Measurements from ENCODE around the gene RAB12.
A peak's percentile ranks its signal among the peaks of the same experiment; 100 is the strongest.

RAB12 gene

DNA sequence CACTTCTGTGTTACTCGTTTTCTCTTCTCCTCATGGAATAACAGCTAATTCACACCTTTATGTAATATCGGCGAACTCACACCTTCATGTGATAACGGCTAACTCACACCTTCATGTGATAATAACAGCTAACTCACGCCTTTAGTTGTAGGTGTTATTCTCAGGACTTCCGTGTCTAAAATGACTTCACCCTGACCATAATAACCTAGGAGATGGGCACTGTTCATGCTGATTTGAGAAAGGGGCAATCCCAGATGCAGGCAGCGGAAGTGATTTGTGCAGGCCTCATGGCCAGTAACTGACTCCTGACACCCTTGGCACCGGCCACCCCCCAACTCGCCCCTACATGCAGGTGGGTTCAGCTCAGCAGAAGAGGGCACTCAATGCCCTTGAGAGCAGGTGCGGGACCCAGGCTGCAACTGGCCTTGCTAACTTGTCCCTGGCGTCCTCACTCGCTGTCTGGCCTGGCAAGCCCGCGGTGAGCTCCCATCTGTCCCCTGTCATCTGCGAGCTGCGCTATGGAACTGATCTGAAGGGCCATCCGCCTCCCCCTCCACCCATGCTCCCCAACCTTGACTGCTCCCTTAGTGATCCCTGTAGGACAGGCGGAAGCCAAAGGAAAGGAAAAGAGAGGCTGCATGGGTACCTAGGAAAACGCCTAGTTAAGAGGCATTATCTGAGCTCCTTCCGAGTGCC, 53.5 kb downstream of the RAB12 start:
- no peak overlapping the region for H3K9ac ChIP-seq (ENCODE audit: low read depth, low read length)
- H3K9me3 ChIP-seq (ENCODE audit: insufficient read depth, low read depth, low read length) = no peaks in the 10 kb centered on the region
- peaks cover 39% of the 10 kb centered on the region for H3K4me1 ChIP-seq (ENCODE audit: insufficient read depth, low read length)
- H3K27ac ChIP-seq (ENCODE audit: low read depth, low read length) = peak overlapping the region; percentile 32; the same call in 1 of the 2 replicates
- no peak overlapping the region for H3K4me3 ChIP-seq (ENCODE audit: low read length)
- H3K36me3 ChIP-seq (ENCODE audit: insufficient read depth, low read length) = no peaks in the 10 kb centered on the region
- 56% methylated on average over 20 of the region's 20 CpGs for WGBS
- H3K27me3 ChIP-seq (ENCODE audit: insufficient read depth, low read length) = no peaks in the 10 kb centered on the region

DNA sequence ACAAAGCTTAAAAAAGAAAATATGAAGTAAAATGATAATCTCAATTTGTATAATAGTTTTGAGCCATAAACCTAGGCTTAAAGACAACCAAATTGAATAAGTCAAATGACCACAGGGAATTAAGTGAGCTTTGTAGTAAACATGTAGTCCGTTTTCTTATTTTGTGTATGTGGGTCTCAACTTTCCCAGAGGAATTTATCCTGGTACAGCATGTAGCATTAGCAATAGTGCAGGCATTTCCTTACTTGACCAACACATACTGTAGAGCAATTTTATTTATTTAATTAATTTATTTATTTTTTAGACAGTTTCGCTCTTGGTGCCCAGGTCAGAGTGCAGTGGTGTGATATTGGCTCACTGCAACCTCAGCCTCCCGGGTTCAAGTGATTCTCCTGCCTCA, 58.6 kb downstream of the RAB12 start:
- Histone ChIP-seq H3K9ac (ENCODE audit: low read depth, low read length) (no peak overlapping the region), H3K9me3 (ENCODE audit: insufficient read depth, low read depth, low read length) (no peaks in the 10 kb centered on the region), H3K4me1 (ENCODE audit: insufficient read depth, low read length) (peaks cover 23% of the 10 kb centered on the region), H3K4me3 (ENCODE audit: low read length) (no peak overlapping the region), H3K27me3 (ENCODE audit: insufficient read depth, low read length) (no peaks in the 10 kb centered on the region), H3K27ac (ENCODE audit: low read depth, low read length) (no peak overlapping the region), H3K36me3 (ENCODE audit: insufficient read depth, low read length) (no peaks in the 10 kb centered on the region)
- 93% methylated on average over 3 of the region's 3 CpGs for WGBS

DNA sequence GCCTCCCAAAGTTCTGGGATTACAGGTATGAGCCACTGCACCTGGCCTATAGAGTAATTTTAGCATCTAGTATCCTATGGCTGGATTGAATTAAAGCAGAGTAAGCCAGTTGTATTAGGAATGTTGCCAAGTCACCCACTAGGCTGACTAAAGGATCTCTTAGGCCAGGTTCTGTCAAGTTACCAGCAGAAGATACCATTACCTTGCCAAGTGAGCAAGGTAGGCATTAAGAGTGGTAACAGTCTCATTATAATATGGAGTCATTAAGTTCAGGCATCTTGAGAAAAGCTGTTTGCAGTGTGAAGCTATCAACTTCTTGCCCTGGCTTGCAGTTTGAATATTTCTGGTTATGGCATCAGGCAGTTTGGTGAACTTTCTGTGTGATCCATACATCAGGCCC, 59.1 kb downstream of the RAB12 start:
- Histone ChIP-seq H3K9me3 (ENCODE audit: insufficient read depth, low read depth, low read length) (no peaks in the 10 kb centered on the region), H3K36me3 (ENCODE audit: insufficient read depth, low read length) (no peaks in the 10 kb centered on the region), H3K9ac (ENCODE audit: low read depth, low read length) (no peak overlapping the region), H3K4me3 (ENCODE audit: low read length) (no peak overlapping the region), H3K4me1 (ENCODE audit: insufficient read depth, low read length) (peaks cover 20% of the 10 kb centered on the region), H3K27ac (ENCODE audit: low read depth, low read length) (no peak overlapping the region), H3K27me3 (ENCODE audit: insufficient read depth, low read length) (no peaks in the 10 kb centered on the region)

DNA sequence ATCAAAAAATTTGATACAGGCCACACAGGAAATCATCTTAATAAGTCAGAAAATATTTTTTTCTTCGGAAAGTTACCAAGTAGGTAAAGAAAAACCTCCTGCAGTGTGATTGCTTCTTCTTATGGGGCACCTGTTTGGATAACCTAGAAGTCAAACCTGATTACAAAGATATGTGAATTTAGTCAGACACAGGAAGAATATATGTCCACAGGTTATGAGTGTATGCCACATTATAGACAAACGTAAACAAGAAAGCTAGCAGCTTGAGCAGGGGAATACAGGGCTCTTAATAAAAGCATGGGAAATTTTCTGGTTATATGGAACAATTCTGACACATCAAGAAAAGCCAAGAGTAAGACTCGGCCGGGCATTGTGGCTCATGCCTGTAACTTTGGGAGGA, 60.3 kb downstream of the RAB12 start:
- Histone ChIP-seq H3K36me3 (ENCODE audit: insufficient read depth, low read length) (no peaks in the 10 kb centered on the region), H3K9me3 (ENCODE audit: insufficient read depth, low read depth, low read length) (no peaks in the 10 kb centered on the region), H3K4me3 (ENCODE audit: low read length) (no peak overlapping the region), H3K9ac (ENCODE audit: low read depth, low read length) (no peak overlapping the region), H3K27me3 (ENCODE audit: insufficient read depth, low read length) (no peaks in the 10 kb centered on the region), H3K27ac (ENCODE audit: low read depth, low read length) (no peak overlapping the region), H3K4me1 (ENCODE audit: insufficient read depth, low read length) (peaks cover 24% of the 10 kb centered on the region)
- 86% methylated on average over 4 of the region's 4 CpGs for WGBS

DNA sequence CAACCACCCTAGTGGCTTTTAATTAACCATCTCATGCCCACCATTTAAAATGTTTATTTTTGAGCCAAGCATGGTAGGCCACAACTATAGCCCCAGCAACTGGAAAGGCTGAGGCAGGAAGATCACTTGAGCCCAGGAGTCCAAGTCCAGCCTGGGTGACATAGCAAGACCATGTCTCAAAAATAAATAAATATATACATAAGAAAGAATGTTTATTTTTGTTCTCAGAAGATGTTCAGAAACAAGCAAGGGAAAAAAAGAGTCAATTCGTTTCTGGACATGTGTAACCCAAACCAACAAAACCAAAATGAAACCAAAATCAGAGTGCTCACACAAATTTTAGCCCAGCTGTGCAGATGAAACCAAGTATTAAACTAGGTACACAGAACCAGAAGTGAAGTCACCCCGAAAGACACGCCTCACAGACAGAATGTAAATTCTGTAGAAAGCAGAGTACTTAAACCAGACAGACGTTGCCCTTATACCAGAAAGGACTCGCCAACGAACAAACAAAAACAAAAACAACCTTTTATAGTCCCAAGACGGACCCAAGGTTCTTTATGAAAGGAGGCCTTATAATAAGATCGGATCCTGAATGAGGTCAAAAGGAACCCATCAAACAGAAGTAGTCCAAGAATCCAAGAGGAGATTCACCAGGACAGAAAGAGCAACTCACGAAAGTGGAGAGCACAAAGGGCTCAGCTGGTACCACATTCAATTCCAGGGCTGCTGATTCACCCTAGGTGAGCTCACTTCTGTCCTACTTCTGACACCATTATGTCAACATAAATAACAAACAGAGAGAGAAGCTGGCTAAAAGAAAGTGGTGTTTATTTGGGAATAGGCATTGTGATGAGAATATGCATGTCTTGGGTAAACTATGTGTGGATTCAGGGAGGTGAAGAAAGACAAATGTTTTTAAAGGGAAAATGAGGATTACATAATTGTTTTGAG, 64.3 kb downstream of the RAB12 start:
- H3K9ac ChIP-seq (ENCODE audit: low read depth, low read length) = no peak overlapping the region
- H3K36me3 ChIP-seq (ENCODE audit: insufficient read depth, low read length) = no peaks in the 10 kb centered on the region
- WGBS = 91% methylated on average over 9 of the region's 9 CpGs
- no peak overlapping the region for H3K4me3 ChIP-seq (ENCODE audit: low read length)
- no peaks in the 10 kb centered on the region for H3K27me3 ChIP-seq (ENCODE audit: insufficient read depth, low read length)
- no peaks in the 10 kb centered on the region for H3K9me3 ChIP-seq (ENCODE audit: insufficient read depth, low read depth, low read length)
- no peak overlapping the region for H3K27ac ChIP-seq (ENCODE audit: low read depth, low read length)
- H3K4me1 ChIP-seq (ENCODE audit: insufficient read depth, low read length) = peaks cover 21% of the 10 kb centered on the region

DNA sequence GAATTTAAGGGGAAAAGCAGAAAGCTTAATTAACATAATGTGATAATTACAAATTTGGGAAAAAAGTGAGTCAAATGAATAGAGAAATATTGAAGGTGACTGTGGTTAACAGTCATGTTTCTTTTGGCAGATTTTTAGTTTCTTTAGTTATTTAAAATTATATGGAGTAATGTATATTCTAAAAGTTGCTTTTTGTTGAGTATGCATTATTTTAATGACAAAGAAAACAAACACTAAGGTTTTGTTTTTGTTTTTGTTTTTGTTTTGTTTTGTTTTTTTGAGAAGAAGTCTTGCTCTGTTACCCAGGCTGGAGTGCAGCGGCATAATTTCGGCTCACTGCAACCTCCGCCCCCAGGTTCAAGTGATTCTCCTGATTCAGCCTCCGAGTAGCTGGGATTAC, 65.8 kb downstream of the RAB12 start:
- WGBS = 84% methylated on average over 4 of the region's 4 CpGs

DNA sequence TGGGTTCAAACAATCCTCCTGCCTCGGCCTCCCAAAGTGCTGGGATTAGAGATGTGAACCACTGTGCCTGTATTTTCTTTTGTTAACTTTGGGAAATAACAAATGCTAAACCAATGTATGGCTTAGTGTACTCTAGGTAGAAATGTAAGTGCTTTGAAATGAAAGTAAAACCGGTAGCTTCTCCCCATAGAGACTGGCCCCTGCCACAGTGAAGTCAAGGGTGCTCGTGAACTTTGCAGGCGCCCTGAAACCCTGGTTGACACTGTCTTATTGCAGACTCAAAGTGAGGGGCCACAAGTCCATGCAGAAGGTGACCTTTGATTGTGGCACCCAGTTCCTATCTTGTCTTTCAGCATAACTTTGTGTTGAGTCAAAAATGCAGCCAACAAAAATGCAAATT, 72.0 kb downstream of the RAB12 start:
- H3K4me3 ChIP-seq (ENCODE audit: low read length) = no peak overlapping the region
- H3K27me3 ChIP-seq (ENCODE audit: insufficient read depth, low read length) = no peaks in the 10 kb centered on the region
- no peaks in the 10 kb centered on the region for H3K36me3 ChIP-seq (ENCODE audit: insufficient read depth, low read length)
- no peaks in the 10 kb centered on the region for H3K9me3 ChIP-seq (ENCODE audit: insufficient read depth, low read depth, low read length)
- 94% methylated on average over 4 of the region's 4 CpGs for WGBS
- H3K4me1 ChIP-seq (ENCODE audit: insufficient read depth, low read length) = peaks cover 9% of the 10 kb centered on the region
- no peak overlapping the region for H3K27ac ChIP-seq (ENCODE audit: low read depth, low read length)
- H3K9ac ChIP-seq (ENCODE audit: low read depth, low read length) = no peak overlapping the region

More for the DNA sequence above, 65.8 kb downstream of the RAB12 start:
- no peak overlapping the region for H3K4me3 ChIP-seq (ENCODE audit: low read length)
- no peaks in the 10 kb centered on the region for H3K9me3 ChIP-seq (ENCODE audit: insufficient read depth, low read depth, low read length)
- H3K27me3 ChIP-seq (ENCODE audit: insufficient read depth, low read length) = no peaks in the 10 kb centered on the region
- H3K27ac ChIP-seq (ENCODE audit: low read depth, low read length) = no peak overlapping the region
- H3K36me3 ChIP-seq (ENCODE audit: insufficient read depth, low read length) = no peaks in the 10 kb centered on the region
- peaks cover 21% of the 10 kb centered on the region for H3K4me1 ChIP-seq (ENCODE audit: insufficient read depth, low read length)
- H3K9ac ChIP-seq (ENCODE audit: low read depth, low read length) = no peak overlapping the region

DNA sequence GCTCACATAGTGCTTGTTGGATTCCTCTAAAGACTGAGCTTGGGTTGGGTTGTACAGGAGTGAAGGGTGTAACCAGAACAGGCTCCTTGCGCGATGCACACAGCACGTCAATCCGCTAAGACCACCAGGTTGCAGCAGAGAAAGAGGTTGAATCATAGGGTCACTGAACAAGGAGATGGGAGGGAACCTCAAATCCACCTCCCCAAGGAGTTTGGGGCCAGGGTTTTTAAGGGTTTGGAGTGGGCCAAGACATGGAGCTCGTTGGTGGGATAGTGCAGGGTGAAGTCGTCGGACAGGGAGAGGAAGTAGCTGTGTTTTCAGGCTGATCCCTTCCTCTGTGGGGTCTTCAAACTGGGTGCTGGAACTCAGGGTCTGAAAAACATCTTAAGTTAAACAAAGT, 75.3 kb downstream of the RAB12 start:
- no peak overlapping the region for H3K4me3 ChIP-seq (ENCODE audit: low read length)
- H3K36me3 ChIP-seq (ENCODE audit: insufficient read depth, low read length) = no peaks in the 10 kb centered on the region
- WGBS = 93% methylated on average over 7 of the region's 7 CpGs
- no peak overlapping the region for H3K27ac ChIP-seq (ENCODE audit: low read depth, low read length)
- H3K27me3 ChIP-seq (ENCODE audit: insufficient read depth, low read length) = no peaks in the 10 kb centered on the region
- H3K9ac ChIP-seq (ENCODE audit: low read depth, low read length) = no peak overlapping the region
- peaks cover 22% of the 10 kb centered on the region for H3K4me1 ChIP-seq (ENCODE audit: insufficient read depth, low read length)
- H3K9me3 ChIP-seq (ENCODE audit: insufficient read depth, low read depth, low read length) = no peaks in the 10 kb centered on the region

DNA sequence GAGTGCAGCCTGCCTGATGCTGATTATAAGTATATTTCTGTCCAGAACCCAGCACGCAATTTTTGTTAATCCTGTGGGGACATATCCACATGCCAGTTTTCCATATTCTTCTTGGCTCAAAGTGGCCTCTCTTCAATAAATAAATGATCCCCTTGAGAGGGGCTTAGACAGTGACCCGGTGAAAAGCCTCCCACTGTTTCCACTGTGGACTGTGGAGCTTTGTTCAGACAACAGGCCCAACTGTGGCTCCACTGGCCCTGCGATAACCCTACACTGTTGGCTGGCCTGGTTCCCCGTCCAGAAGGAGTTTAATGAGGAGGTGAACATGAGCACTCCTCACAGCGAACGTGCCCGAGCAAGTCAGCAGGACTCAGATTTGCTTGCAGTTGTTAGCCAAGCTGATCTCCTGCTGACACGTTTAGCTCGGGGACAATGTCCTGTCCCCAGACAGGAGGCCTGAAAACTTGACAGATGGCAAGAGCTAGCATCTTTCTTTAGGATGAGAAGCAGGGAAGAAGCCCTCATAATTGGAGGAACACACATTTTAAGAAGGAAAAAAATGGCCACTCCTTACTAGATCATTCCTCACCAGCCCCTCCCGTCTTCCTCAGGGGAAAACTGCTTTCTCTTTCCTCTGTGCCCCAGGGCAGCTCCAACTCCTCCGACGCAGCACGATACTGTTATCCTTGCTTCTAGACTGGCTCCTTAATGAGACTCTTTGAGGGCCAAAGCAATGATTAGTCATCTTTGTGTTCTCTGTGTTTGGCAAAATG, 76.1 kb downstream of the RAB12 start:
- H3K27ac ChIP-seq (ENCODE audit: low read depth, low read length) = peak overlapping the region; percentile 18; the same call in 1 of the 2 replicates
- peak overlapping the region; percentile 12; the same call in 1 of the 2 replicates for H3K9ac ChIP-seq (ENCODE audit: low read depth, low read length)
- peaks cover 22% of the 10 kb centered on the region for H3K4me1 ChIP-seq (ENCODE audit: insufficient read depth, low read length)
- H3K36me3 ChIP-seq (ENCODE audit: insufficient read depth, low read length) = no peaks in the 10 kb centered on the region
- H3K4me3 ChIP-seq (ENCODE audit: low read length) = no peak overlapping the region
- no peaks in the 10 kb centered on the region for H3K27me3 ChIP-seq (ENCODE audit: insufficient read depth, low read length)
- 71% methylated on average over 13 of the region's 13 CpGs for WGBS
- no peaks in the 10 kb centered on the region for H3K9me3 ChIP-seq (ENCODE audit: insufficient read depth, low read depth, low read length)

DNA sequence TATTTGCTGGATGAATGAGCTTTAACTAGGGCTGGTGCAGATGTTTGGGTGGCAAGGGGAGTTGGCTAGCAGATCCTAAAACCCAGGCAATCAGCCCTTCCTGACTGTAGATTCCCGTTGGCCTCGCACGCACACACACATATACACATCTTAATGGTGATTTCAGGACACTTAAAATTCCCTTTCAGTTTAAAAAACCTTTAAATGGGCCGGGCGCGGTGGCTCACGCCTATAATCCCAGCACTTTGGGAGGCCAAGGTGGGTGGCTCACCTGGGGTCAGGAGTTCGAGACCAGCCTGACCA, 76.6 kb downstream of the RAB12 start:
- 96% methylated on average over 8 of the region's 8 CpGs for WGBS
- Histone ChIP-seq H3K9me3 (ENCODE audit: insufficient read depth, low read depth, low read length) (no peaks in the 10 kb centered on the region), H3K4me1 (ENCODE audit: insufficient read depth, low read length) (peaks cover 22% of the 10 kb centered on the region), H3K4me3 (ENCODE audit: low read length) (no peak overlapping the region), H3K9ac (ENCODE audit: low read depth, low read length) (no peak overlapping the region), H3K27ac (ENCODE audit: low read depth, low read length) (peak overlapping the region; percentile 18; the same call in 1 of the 2 replicates), H3K36me3 (ENCODE audit: insufficient read depth, low read length) (no peaks in the 10 kb centered on the region), H3K27me3 (ENCODE audit: insufficient read depth, low read length) (no peaks in the 10 kb centered on the region)

DNA sequence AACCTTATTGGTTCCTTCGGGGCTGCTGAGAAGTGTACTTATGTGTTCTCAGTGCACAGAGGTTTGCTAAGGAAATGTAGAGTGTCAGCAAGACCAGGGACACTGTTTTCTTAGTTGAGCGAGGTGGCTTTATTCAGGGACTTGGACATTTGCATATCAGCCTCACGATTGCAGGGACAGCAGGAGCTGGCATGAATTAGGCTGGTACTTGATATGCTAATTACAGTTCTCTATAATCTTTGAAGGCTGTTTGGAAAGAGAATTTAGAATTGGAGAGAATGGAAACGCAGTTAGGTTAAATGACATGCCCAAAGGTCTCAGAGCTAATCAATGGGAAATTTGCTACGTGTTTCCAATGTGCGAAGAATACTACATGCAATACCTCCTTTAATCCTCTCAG, 77.4 kb downstream of the RAB12 start:
- Histone ChIP-seq H3K9ac (ENCODE audit: low read depth, low read length) (no peak overlapping the region), H3K27ac (ENCODE audit: low read depth, low read length) (no peak overlapping the region), H3K27me3 (ENCODE audit: insufficient read depth, low read length) (no peaks in the 10 kb centered on the region), H3K9me3 (ENCODE audit: insufficient read depth, low read depth, low read length) (no peaks in the 10 kb centered on the region), H3K4me1 (ENCODE audit: insufficient read depth, low read length) (peaks cover 22% of the 10 kb centered on the region), H3K4me3 (ENCODE audit: low read length) (no peak overlapping the region), H3K36me3 (ENCODE audit: insufficient read depth, low read length) (no peaks in the 10 kb centered on the region)
- 36% methylated on average over 4 of the region's 6 CpGs for WGBS

All from HUES64 (cell line).